Caco-2 (cell line): ENCODE measurements around the gene FRMD1. TPM values are rescaled to one million over a fixed set of nuclear protein-coding genes. Genes with fewer than 3 reads are reported as not detected.

ENCODE experiments used
- BruUV-seq: library from RNA; stranded (reverse); fragments of 400-500 nt; replicated peaks from 2 replicates; lab custom pipeline; 2021; lab: Mats Ljungman, UMichigan
- CTCF ChIA-PET: fragments of 300-600 bp; sonication (Branson Sonifier 250); formaldehyde crosslinking; loops from one replicate; lab custom pipeline; 2022; ENCODE audit warnings: antibody characterized with exemption; lab: Charles Lee
- POLR2A ChIA-PET: fragments of 300-600 bp; sonication (Branson Sonifier 250); formaldehyde crosslinking; loops from one replicate; lab custom pipeline; 2022; ENCODE audit warnings: antibody characterized with exemption; lab: Charles Lee
- DNase-seq, 2 experiments: peaks; one replicate each; pipeline versions ENCODE4 v3.0.0 to v3.0.0-alpha.2; 2020 to 2022
- H3K27me3 ChIP-seq: replicated peaks from 2 replicates; pipeline ENCODE4 v1.6.0; 2011; ENCODE audit warnings: low read length; ENCODE audit not compliant: control insufficient read depth, insufficient read depth
- H3K36me3 ChIP-seq: 2 replicates; pipeline ENCODE4 v1.5.1; 2011; ENCODE audit warnings: low read length; ENCODE audit not compliant: control insufficient read depth, insufficient read depth
- H3K4me1 ChIP-seq: fragments of 250-450 bp; sonication (Bioruptor Pico); 2 replicates; pipeline ENCODE4 v1.5.1; 2020; ENCODE audit warnings: mild to moderate bottlenecking
- H3K4me3 ChIP-seq: 2 replicates; pipeline ENCODE4 v1.5.1; 2011; ENCODE audit warnings: low read depth, mild to moderate bottlenecking, control low read depth, low read length
- H3K9me3 ChIP-seq: fragments of 250-450 bp; sonication (Bioruptor Pico); 2 replicates; pipeline ENCODE4 v1.5.1; 2020; ENCODE audit warnings: mild to moderate bottlenecking, moderate library complexity
- H3K27ac Mint-ChIP-seq: one replicate; pipeline ENCODE4 v1.8.0; 2022; ENCODE audit warnings: mixed read lengths; ENCODE audit not compliant: unreplicated experiment
- H3K27me3 Mint-ChIP-seq: one replicate; pipeline ENCODE4 v1.8.0; 2022; ENCODE audit warnings: mixed read lengths; ENCODE audit not compliant: insufficient read depth, unreplicated experiment
- H3K36me3 Mint-ChIP-seq: one replicate; pipeline ENCODE4 v1.8.0; 2022; ENCODE audit warnings: mild to moderate bottlenecking, mixed read lengths; ENCODE audit not compliant: insufficient read depth, unreplicated experiment
- H3K4me1 Mint-ChIP-seq: one replicate; pipeline ENCODE4 v1.8.0; 2022; ENCODE audit warnings: low read depth, mixed read lengths; ENCODE audit not compliant: unreplicated experiment
- H3K4me3 Mint-ChIP-seq: one replicate; pipeline ENCODE4 v1.8.0; 2022; ENCODE audit warnings: mild to moderate bottlenecking, moderate library complexity, mixed read lengths; ENCODE audit not compliant: unreplicated experiment
- H3K9me3 Mint-ChIP-seq: one replicate; pipeline ENCODE4 v1.8.0; 2022; ENCODE audit warnings: mixed read lengths; ENCODE audit not compliant: unreplicated experiment
- intact Hi-C: fragments of 100-400 bp; cut with micrococcal nuclease; formaldehyde crosslinking; loops from one replicate; pipeline ENCODE4 v1.10.0; 2022; ENCODE audit not compliant: unreplicated experiment
- total RNA-seq: library from RNA; stranded (reverse); gene quantifications from 2 replicates; pipeline ENCODE4 v1.2.3, GENCODE V29; 2022
- TF ChIP-seq, protein P1 (sequence below), 2 experiments: fragments of 200-600 bp in 1 of 2; IDR thresholded peaks; 1 replicate in 1 of 2; 2 replicates in 1 of 2; pipeline versions ENCODE4 v1.5.1 to v1.8.0; 2011 to 2022; ENCODE audit warnings: antibody characterized with exemption in 1 of 2, control low read depth in 1 of 2, inconsistent platforms in 1 of 2, low read depth in 1 of 2, low read length in 1 of 2, mild to moderate bottlenecking in 1 of 2, moderate library complexity in 1 of 2; ENCODE audit not compliant: insufficient read depth in 1 of 2, severe bottlenecking in 1 of 2, unreplicated experiment in 1 of 2

FRMD1 gene
- total RNA-seq, 1 experiment from 2014 or later, result 0.14 TPM

- BruUV-seq, result no TSS peak
- Mint-ChIP-seq H3K27me3 (no peaks in the 10 kb centered on the region), H3K4me3 (no peak overlapping the region), H3K36me3 (no peaks in the 10 kb centered on the region), H3K27ac (no peak overlapping the region), H3K4me1 (no peaks in the 10 kb centered on the region), H3K9me3 (no peaks in the 10 kb centered on the region)
- TF ChIP-seq, protein P1, sequence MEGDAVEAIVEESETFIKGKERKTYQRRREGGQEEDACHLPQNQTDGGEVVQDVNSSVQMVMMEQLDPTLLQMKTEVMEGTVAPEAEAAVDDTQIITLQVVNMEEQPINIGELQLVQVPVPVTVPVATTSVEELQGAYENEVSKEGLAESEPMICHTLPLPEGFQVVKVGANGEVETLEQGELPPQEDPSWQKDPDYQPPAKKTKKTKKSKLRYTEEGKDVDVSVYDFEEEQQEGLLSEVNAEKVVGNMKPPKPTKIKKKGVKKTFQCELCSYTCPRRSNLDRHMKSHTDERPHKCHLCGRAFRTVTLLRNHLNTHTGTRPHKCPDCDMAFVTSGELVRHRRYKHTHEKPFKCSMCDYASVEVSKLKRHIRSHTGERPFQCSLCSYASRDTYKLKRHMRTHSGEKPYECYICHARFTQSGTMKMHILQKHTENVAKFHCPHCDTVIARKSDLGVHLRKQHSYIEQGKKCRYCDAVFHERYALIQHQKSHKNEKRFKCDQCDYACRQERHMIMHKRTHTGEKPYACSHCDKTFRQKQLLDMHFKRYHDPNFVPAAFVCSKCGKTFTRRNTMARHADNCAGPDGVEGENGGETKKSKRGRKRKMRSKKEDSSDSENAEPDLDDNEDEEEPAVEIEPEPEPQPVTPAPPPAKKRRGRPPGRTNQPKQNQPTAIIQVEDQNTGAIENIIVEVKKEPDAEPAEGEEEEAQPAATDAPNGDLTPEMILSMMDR (IDR thresholded peaks at IDR 0.05; ENCODE audit: insufficient read depth in 1 of 2, low read depth in 1 of 2, low read length in 1 of 2, severe bottlenecking in 1 of 2, unreplicated experiment in 1 of 2), result no peak
- no peaks in the 10 kb centered on the region for H3K27me3 ChIP-seq
- no peak for DNase-seq
- intact Hi-C loops, result no loop called here
- no peaks in the 10 kb centered on the region for H3K9me3 ChIP-seq
- no peak overlapping the region for H3K4me3 ChIP-seq
- POLR2A ChIA-PET, result no interaction called here
- H3K36me3 ChIP-seq, result no peaks in the 10 kb centered on the region
- peaks cover 15% of the 10 kb centered on the region for H3K4me1 ChIP-seq
- CTCF ChIA-PET, result no interaction called here
Observed at GRCh38 chr6:168075787-168076202, 3.2 kb downstream of the FRMD1 start.

- POLR2A ChIA-PET, result no interaction called here
- Histone ChIP-seq H3K4me1 (peaks cover 15% of the 10 kb centered on the region), H3K9me3 (no peaks in the 10 kb centered on the region), H3K36me3 (no peaks in the 10 kb centered on the region), H3K4me3 (no peak overlapping the region), H3K27me3 (no peaks in the 10 kb centered on the region)
- BruUV-seq, result no TSS peak
- no peaks in the 10 kb centered on the region for H3K4me1 Mint-ChIP-seq
- DNase-seq, result no peak
- TF ChIP-seq, protein P1 (IDR thresholded peaks at IDR 0.05; ENCODE audit: insufficient read depth in 1 of 2, low read depth in 1 of 2, low read length in 1 of 2, severe bottlenecking in 1 of 2, unreplicated experiment in 1 of 2), result no peak
- intact Hi-C loops, result no loop called here
- CTCF ChIA-PET, result no interaction called here
- no peak overlapping the region for H3K4me3 Mint-ChIP-seq
- H3K36me3 Mint-ChIP-seq, result no peaks in the 10 kb centered on the region
- no peak overlapping the region for H3K27ac Mint-ChIP-seq
- H3K9me3 Mint-ChIP-seq, result no peaks in the 10 kb centered on the region
- H3K27me3 Mint-ChIP-seq, result no peaks in the 10 kb centered on the region
Observed at GRCh38 chr6:168075216-168075615, 3.8 kb downstream of the FRMD1 start.

GRCh38 chr6:168073937-168074730 lies 4.9 kb downstream of the FRMD1 start:
- H3K9me3 ChIP-seq, result no peaks in the 10 kb centered on the region
- H3K4me1 ChIP-seq, result peaks cover 12% of the 10 kb centered on the region
- Mint-ChIP-seq H3K27ac (no peak overlapping the region), H3K27me3 (no peaks in the 10 kb centered on the region), H3K4me1 (no peaks in the 10 kb centered on the region), H3K36me3 (no peaks in the 10 kb centered on the region), H3K4me3 (no peak overlapping the region), H3K9me3 (no peaks in the 10 kb centered on the region)
- no peaks in the 10 kb centered on the region for H3K27me3 ChIP-seq
- ChIA-PET POLR2A (no interaction called here), CTCF (no interaction called here)
- no peak overlapping the region for H3K4me3 ChIP-seq
- TF ChIP-seq, protein P1 (IDR thresholded peaks at IDR 0.05; ENCODE audit: insufficient read depth in 1 of 2, low read depth in 1 of 2, low read length in 1 of 2, severe bottlenecking in 1 of 2, unreplicated experiment in 1 of 2), result no peak
- BruUV-seq, result no TSS peak
- DNase-seq, result no peak
- no peaks in the 10 kb centered on the region for H3K36me3 ChIP-seq
- intact Hi-C loops, result no loop called here
